HG03521 (cell line): ENCODE results near the gene PSAT1.

Experiments used
- ATAC-seq: cut with Tn5 transposase; IDR thresholded peaks from one replicate; pipeline ENCODE4 v1.9.1; 2021; ENCODE audit warnings: mild to moderate bottlenecking, moderate library complexity; ENCODE audit not compliant: unreplicated experiment

Gene PSAT1

GRCh38 chr9:78358329-78359051 lies 61.6 kb downstream of the PSAT1 start:
- no peak for ATAC-seq

DNA sequence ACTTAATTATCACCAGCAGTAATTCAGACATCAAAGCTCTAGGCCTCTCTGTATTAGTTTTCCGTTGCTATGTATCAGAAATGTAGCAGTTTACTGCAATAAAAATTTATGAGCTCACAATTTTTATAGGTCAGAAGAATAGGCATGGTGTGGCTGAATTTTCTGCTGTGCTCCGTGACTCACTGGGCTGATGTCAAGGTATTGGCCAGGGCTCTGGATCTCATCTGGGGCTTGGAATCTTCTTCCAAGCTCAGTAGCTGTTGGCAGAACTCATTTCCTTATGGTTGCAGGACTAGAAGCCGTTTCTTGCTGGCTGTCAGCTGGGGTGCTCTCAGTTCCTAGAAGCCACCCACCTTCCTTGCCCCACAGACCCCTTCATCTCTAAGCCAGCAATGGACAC lies 66.3 kb downstream of the PSAT1 start:
- ATAC-seq, result no peak

DNA sequence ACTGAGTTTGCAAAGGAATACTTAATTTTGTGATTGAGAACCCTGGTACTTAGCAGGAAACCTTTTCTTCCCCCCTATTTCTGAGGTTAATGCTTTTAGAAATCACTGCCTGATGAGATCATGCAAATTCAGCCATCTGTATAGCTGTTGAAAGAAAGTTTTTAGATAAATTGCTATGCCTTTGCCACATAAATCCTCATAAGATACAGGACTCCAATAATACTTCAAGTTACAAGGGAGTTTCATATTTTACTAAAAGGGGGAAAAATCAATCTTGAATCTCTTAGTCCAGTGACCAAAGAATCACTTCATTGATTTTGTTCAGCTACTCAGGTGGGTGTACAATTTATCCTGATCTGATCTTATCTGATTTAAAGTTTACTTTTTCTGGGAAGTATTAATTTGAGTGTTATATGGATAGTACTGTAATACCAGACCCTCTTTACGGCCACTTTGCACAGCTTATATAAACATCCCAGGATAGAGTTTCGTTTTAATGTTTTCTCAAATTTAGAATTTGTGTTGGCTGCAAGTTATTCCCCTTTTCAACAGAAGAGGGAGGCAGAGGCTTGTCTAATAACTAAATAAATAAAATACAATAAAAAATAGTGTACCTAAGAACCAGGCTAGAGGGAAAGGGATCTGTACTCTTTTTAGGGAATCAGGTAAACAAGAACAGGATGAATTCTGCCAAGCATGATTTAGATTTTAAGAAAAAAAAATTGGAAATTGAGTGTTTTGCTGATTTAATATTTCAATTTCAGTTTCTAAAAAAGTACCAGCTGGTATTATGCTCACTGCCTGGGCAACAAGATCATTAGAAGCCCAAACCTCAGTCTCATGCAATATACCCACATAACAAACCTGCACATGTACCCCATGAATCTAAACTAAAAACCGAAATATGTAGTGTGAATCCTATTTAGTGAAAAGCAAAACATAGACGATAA lies 69.1 kb downstream of the PSAT1 start:
- ATAC-seq, result no peak

DNA sequence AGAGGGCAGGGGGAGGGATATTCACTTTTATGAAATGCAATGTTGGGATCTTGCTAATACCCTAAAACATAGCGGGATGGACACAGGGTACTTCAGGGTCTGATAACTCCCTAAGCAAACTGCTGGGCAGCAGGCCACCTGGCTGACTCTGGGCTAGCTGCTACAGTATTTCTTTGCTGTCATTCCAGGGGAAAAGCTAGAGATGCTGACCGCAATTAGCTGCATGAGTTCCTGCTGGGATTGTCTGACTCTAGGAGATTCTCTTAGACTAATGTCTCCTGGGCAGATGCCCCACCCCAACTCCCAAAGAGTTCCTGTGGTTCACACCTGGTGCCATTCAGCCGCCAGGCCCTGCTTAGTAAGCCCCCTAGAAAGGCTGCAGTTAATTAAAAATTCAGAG lies 69.9 kb downstream of the PSAT1 start:
- no peak for ATAC-seq

GRCh38 chr9:78368236-78368635 lies 71.3 kb downstream of the PSAT1 start:
- no peak for ATAC-seq

DNA sequence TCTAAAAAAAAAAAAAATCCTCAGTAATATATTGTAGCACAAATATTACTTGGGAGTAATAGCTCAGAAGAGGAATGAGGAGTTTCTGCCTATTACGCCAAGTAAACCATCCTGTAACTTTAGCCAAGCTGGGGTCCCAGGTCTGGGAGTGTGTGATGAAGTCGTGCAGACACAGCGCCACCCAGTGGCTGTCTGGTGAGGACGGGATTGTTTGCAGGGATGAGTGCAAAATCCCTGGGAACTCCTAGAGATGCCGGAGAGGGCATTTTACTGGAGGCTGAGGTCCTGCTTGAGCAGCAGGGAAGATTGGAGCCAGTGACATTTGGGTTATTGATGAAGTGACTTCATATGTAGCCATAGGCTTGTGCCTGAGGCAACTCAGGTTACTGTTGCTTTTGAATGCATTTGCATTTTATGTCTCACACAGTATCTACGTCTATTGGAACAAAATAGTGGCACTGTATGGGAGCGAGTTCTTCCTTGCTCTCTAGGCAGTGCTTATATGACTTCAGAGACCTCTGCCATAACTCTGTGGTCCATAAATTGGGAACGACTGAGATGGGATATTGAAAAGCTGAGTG lies 72.8 kb downstream of the PSAT1 start:
- ATAC-seq, result peak; percentile 71

DNA sequence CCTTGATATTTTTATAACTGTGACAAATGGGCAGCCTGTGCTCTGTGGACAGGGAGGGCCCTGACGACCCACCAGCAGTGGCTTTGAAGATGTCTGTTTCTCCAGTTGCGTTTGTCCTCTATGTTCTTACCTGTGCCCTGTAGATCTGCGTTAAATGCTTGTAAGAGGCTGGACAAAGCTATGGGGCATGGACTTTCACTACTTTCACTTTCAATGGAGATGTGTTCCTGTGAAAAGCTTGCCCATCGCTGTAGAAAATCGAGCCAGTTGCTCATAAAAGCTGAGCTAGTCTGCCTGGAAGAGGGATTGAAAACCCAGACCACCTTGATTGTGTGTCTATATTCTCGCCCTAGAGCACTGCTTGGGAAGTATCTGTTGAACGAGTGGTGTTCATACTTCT lies 74.1 kb downstream of the PSAT1 start:
- no peak for ATAC-seq

- ATAC-seq, result no peak
These were observed 75.1 kb downstream of the PSAT1 start for GRCh38 chr9:78371981-78372380.
